ENCODE measurements around the gene APBB2. TPM values are rescaled to one million over a fixed set of nuclear protein-coding genes. Genes with fewer than 3 reads are reported as not detected.

APBB2 gene
- total RNA-seq, 1 experiment from 2014 or later, result 49.0 TPM

- TF ChIP-seq, protein P1, sequence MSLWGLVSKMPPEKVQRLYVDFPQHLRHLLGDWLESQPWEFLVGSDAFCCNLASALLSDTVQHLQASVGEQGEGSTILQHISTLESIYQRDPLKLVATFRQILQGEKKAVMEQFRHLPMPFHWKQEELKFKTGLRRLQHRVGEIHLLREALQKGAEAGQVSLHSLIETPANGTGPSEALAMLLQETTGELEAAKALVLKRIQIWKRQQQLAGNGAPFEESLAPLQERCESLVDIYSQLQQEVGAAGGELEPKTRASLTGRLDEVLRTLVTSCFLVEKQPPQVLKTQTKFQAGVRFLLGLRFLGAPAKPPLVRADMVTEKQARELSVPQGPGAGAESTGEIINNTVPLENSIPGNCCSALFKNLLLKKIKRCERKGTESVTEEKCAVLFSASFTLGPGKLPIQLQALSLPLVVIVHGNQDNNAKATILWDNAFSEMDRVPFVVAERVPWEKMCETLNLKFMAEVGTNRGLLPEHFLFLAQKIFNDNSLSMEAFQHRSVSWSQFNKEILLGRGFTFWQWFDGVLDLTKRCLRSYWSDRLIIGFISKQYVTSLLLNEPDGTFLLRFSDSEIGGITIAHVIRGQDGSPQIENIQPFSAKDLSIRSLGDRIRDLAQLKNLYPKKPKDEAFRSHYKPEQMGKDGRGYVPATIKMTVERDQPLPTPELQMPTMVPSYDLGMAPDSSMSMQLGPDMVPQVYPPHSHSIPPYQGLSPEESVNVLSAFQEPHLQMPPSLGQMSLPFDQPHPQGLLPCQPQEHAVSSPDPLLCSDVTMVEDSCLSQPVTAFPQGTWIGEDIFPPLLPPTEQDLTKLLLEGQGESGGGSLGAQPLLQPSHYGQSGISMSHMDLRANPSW (CRISPR knock-in tag; conservative IDR thresholded peaks at IDR 0.05; ENCODE audit: low read depth), result no peak
- TF ChIP-seq ZSCAN18 (CRISPR knock-in tag; IDR thresholded peaks at IDR 0.05), result no peak
- TF ChIP-seq E2F1 (CRISPR knock-in tag; IDR thresholded peaks at IDR 0.05), result no peak
- TF ChIP-seq, protein P2, sequence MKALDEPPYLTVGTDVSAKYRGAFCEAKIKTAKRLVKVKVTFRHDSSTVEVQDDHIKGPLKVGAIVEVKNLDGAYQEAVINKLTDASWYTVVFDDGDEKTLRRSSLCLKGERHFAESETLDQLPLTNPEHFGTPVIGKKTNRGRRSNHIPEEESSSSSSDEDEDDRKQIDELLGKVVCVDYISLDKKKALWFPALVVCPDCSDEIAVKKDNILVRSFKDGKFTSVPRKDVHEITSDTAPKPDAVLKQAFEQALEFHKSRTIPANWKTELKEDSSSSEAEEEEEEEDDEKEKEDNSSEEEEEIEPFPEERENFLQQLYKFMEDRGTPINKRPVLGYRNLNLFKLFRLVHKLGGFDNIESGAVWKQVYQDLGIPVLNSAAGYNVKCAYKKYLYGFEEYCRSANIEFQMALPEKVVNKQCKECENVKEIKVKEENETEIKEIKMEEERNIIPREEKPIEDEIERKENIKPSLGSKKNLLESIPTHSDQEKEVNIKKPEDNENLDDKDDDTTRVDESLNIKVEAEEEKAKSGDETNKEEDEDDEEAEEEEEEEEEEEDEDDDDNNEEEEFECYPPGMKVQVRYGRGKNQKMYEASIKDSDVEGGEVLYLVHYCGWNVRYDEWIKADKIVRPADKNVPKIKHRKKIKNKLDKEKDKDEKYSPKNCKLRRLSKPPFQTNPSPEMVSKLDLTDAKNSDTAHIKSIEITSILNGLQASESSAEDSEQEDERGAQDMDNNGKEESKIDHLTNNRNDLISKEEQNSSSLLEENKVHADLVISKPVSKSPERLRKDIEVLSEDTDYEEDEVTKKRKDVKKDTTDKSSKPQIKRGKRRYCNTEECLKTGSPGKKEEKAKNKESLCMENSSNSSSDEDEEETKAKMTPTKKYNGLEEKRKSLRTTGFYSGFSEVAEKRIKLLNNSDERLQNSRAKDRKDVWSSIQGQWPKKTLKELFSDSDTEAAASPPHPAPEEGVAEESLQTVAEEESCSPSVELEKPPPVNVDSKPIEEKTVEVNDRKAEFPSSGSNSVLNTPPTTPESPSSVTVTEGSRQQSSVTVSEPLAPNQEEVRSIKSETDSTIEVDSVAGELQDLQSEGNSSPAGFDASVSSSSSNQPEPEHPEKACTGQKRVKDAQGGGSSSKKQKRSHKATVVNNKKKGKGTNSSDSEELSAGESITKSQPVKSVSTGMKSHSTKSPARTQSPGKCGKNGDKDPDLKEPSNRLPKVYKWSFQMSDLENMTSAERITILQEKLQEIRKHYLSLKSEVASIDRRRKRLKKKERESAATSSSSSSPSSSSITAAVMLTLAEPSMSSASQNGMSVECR (CRISPR knock-in tag; IDR thresholded peaks at IDR 0.05; ENCODE audit: borderline replicate concordance), result no peak
- TF ChIP-seq NR1H2 (CRISPR knock-in tag; IDR thresholded peaks at IDR 0.05), result no peak
- no peak for TF ChIP-seq ZNF263 (CRISPR knock-in tag; IDR thresholded peaks at IDR 0.05; ENCODE audit: low read depth)
- TF ChIP-seq, protein P3, sequence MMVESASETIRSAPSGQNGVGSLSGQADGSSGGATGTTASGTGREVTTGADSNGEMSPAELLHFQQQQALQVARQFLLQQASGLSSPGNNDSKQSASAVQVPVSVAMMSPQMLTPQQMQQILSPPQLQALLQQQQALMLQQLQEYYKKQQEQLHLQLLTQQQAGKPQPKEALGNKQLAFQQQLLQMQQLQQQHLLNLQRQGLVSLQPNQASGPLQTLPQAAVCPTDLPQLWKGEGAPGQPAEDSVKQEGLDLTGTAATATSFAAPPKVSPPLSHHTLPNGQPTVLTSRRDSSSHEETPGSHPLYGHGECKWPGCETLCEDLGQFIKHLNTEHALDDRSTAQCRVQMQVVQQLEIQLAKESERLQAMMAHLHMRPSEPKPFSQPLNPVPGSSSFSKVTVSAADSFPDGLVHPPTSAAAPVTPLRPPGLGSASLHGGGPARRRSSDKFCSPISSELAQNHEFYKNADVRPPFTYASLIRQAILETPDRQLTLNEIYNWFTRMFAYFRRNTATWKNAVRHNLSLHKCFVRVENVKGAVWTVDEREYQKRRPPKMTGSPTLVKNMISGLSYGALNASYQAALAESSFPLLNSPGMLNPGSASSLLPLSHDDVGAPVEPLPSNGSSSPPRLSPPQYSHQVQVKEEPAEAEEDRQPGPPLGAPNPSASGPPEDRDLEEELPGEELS (CRISPR knock-in tag; IDR thresholded peaks at IDR 0.05), result no peak
- TF ChIP-seq JAZF1 (CRISPR knock-in tag; IDR thresholded peaks at IDR 0.05), result no peak
- TF ChIP-seq ZNF219 (CRISPR knock-in tag; IDR thresholded peaks at IDR 0.05; ENCODE audit: borderline replicate concordance), result no peak
- no peak for TF ChIP-seq FOXP1 (CRISPR knock-in tag; IDR thresholded peaks at IDR 0.05; ENCODE audit: borderline replicate concordance)
- no peak for TF ChIP-seq NFATC4 (CRISPR knock-in tag; IDR thresholded peaks at IDR 0.05)
- no peak for TF ChIP-seq KAT7 (CRISPR knock-in tag; IDR thresholded peaks at IDR 0.05; ENCODE audit: borderline replicate concordance)
- no peak for TF ChIP-seq ZNF416 (CRISPR knock-in tag; IDR thresholded peaks at IDR 0.05)
Observed at GRCh38 chr4:40963897-40964478, 250.4 kb downstream of the APBB2 start (continued).
